Mesendoderm (in vitro differentiated cells): ENCODE measurements around the gene SLC23A3.

ENCODE experiments used
- DNase-seq: peaks from one replicate; pipeline ENCODE4 v3.0.0; 2013
- H2AK5ac ChIP-seq: 2 replicates; pipeline ENCODE4 v1.6.1; 2013; ENCODE audit warnings: low read length, inconsistent platforms
- H2BK120ac ChIP-seq: 2 replicates; pipeline ENCODE4 v1.6.1; 2013; ENCODE audit warnings: low read depth, mild to moderate bottlenecking, low read length, moderate library complexity, mixed read lengths
- H2BK15ac ChIP-seq: replicated peaks from 2 replicates; pipeline ENCODE4 v1.6.1; 2013; ENCODE audit warnings: low read depth, mild to moderate bottlenecking, moderate library complexity
- H2BK5ac ChIP-seq: 2 replicates; pipeline ENCODE4 v1.6.1; 2013; ENCODE audit warnings: low read length, inconsistent platforms
- H3K18ac ChIP-seq: 2 replicates; pipeline ENCODE4 v1.6.1; 2013; ENCODE audit warnings: mild to moderate bottlenecking, low read length, mixed read lengths
- H3K23ac ChIP-seq: one replicate; pipeline ENCODE4 v1.6.1; 2013; ENCODE audit warnings: low read length
- H3K27ac ChIP-seq: 2 replicates; pipeline ENCODE4 v1.5.1; 2013; ENCODE audit warnings: low read depth, mild to moderate bottlenecking, inconsistent platforms, low read length, moderate library complexity
- H3K27me3 ChIP-seq: 2 replicates; pipeline ENCODE4 v1.6.1; 2013; ENCODE audit warnings: low read length, control low read depth, mild to moderate bottlenecking, inconsistent platforms; ENCODE audit not compliant: insufficient read depth, poor library complexity
- H3K36me3 ChIP-seq: 2 replicates; pipeline ENCODE4 v1.6.1; 2013; ENCODE audit warnings: low read length, inconsistent platforms; ENCODE audit not compliant: control insufficient read depth, insufficient read depth
- H3K4ac ChIP-seq: one replicate; pipeline ENCODE4 v1.6.1; 2013; ENCODE audit warnings: low read depth, mild to moderate bottlenecking, low read length, moderate library complexity
- H3K4me1 ChIP-seq: 2 replicates; pipeline ENCODE4 v1.6.1; 2013; ENCODE audit warnings: low read depth, low read length, inconsistent platforms; ENCODE audit not compliant: control insufficient read depth
- H3K4me2 ChIP-seq: 2 replicates; pipeline ENCODE4 v1.6.1; 2013; ENCODE audit warnings: low read length
- H3K4me3 ChIP-seq: 2 replicates; pipeline ENCODE4 v1.5.1; 2013; ENCODE audit warnings: mild to moderate bottlenecking, low read length
- H3K56ac ChIP-seq: one replicate; pipeline ENCODE4 v1.6.1; 2013; ENCODE audit warnings: low read length
- H3K79me1 ChIP-seq: 2 replicates; pipeline ENCODE4 v1.6.1; 2013; ENCODE audit warnings: low read length, inconsistent platforms
- H3K79me2 ChIP-seq: 2 replicates; pipeline ENCODE4 v1.6.1; 2013; ENCODE audit warnings: mild to moderate bottlenecking, low read length; ENCODE audit not compliant: control insufficient read depth, insufficient read depth
- H3K9ac ChIP-seq: 2 replicates; pipeline ENCODE4 v1.6.1; 2013; ENCODE audit warnings: low read length, inconsistent platforms
- H4K5ac ChIP-seq: one replicate; pipeline ENCODE4 v1.6.1; 2013; ENCODE audit warnings: low read length
- H4K8ac ChIP-seq: one replicate; pipeline ENCODE4 v1.6.1; 2013; ENCODE audit warnings: low read depth, mild to moderate bottlenecking, control low read depth, low read length, moderate library complexity
- WGBS: extraction: QIAGEN DNeasy Blood & Tissue Kit; methylation state at CpG from one replicate; pipeline ENCODE4 v1.1.7; 2013; ENCODE audit warnings: low lambda C conversion rate, missing lambda C conversion rate; ENCODE audit not compliant: insufficient coverage; ENCODE audit errors: extremely low coverage; 5-methylcytosine and 5-hydroxymethylcytosine counted together

SLC23A3 gene

GRCh38 chr2:219140722-219141121, 29.1 kb downstream of the SLC23A3 start:
- Histone ChIP-seq H3K79me2 (no peaks in the 10 kb centered on the region), H4K8ac (no peak overlapping the region), H3K56ac (no peak overlapping the region), H3K18ac (no peak overlapping the region), H3K27me3 (no peaks in the 10 kb centered on the region), H2BK15ac (no peak overlapping the region), H2BK5ac (no peak overlapping the region), H4K5ac (no peak overlapping the region), H2AK5ac (no peak overlapping the region), H3K79me1 (no peaks in the 10 kb centered on the region), H3K9ac (no peak overlapping the region), H3K4ac (no peak overlapping the region), H3K4me2 (no peak overlapping the region), H2BK120ac (no peak overlapping the region), H3K23ac (no peak overlapping the region), H3K36me3 (no peaks in the 10 kb centered on the region), H3K4me3 (no peak overlapping the region), H3K27ac (no peak overlapping the region), H3K4me1 (no peaks in the 10 kb centered on the region)
- WGBS, result no CpG with 5 or more reads among the region's 3 CpGs
- DNase-seq, result no peak

GRCh38 chr2:219133976-219134375, 35.9 kb downstream of the SLC23A3 start:
- Histone ChIP-seq H4K5ac (no peak overlapping the region), H2AK5ac (no peak overlapping the region), H3K9ac (no peak overlapping the region), H3K79me1 (no peaks in the 10 kb centered on the region), H3K4me2 (no peak overlapping the region), H3K36me3 (no peaks in the 10 kb centered on the region), H3K27me3 (no peaks in the 10 kb centered on the region), H3K4me3 (no peak overlapping the region), H2BK15ac (no peak overlapping the region), H3K4ac (no peak overlapping the region), H3K79me2 (no peaks in the 10 kb centered on the region), H2BK120ac (no peak overlapping the region), H4K8ac (no peak overlapping the region), H2BK5ac (no peak overlapping the region), H3K23ac (no peak overlapping the region), H3K56ac (no peak overlapping the region), H3K27ac (no peak overlapping the region), H3K18ac (no peak overlapping the region), H3K4me1 (no peaks in the 10 kb centered on the region)
- DNase-seq, result peak; percentile 38
- no CpG with 5 or more reads among the region's 4 CpGs for WGBS

- Histone ChIP-seq H2BK15ac (no peak overlapping the region), H4K5ac (no peak overlapping the region), H2BK120ac (no peak overlapping the region), H3K79me1 (no peaks in the 10 kb centered on the region), H3K9ac (no peak overlapping the region), H3K18ac (no peak overlapping the region), H3K4ac (no peak overlapping the region), H2BK5ac (no peak overlapping the region), H3K4me3 (no peak overlapping the region), H3K23ac (no peak overlapping the region), H3K27me3 (no peaks in the 10 kb centered on the region), H3K4me1 (no peaks in the 10 kb centered on the region), H3K36me3 (no peaks in the 10 kb centered on the region), H3K27ac (no peak overlapping the region), H4K8ac (no peak overlapping the region), H2AK5ac (no peak overlapping the region), H3K79me2 (no peaks in the 10 kb centered on the region), H3K4me2 (no peak overlapping the region), H3K56ac (no peak overlapping the region)
- no CpG with 5 or more reads among the region's 4 CpGs for WGBS
- no peak for DNase-seq
Measured at GRCh38 chr2:219131744-219132143, 38.1 kb downstream of the SLC23A3 start.

GRCh38 chr2:219131327-219131726, 38.5 kb downstream of the SLC23A3 start:
- no peak overlapping the region for H4K5ac ChIP-seq
- no peak for DNase-seq
- no peak overlapping the region for H3K9ac ChIP-seq
- no peak overlapping the region for H3K4me2 ChIP-seq
- no peaks in the 10 kb centered on the region for H3K27me3 ChIP-seq
- H3K4me3 ChIP-seq, result no peak overlapping the region
- H3K79me2 ChIP-seq, result no peaks in the 10 kb centered on the region
- no peak overlapping the region for H3K4ac ChIP-seq
- H2AK5ac ChIP-seq, result no peak overlapping the region
- H2BK15ac ChIP-seq, result no peak overlapping the region
- H2BK120ac ChIP-seq, result no peak overlapping the region
- H3K56ac ChIP-seq, result no peak overlapping the region
- no peaks in the 10 kb centered on the region for H3K79me1 ChIP-seq
- H3K18ac ChIP-seq, result no peak overlapping the region
- no peak overlapping the region for H3K23ac ChIP-seq
- WGBS, result no CpG with 5 or more reads among the region's 3 CpGs
- H3K27ac ChIP-seq, result no peak overlapping the region
- no peaks in the 10 kb centered on the region for H3K36me3 ChIP-seq
- no peak overlapping the region for H2BK5ac ChIP-seq
- no peaks in the 10 kb centered on the region for H3K4me1 ChIP-seq
- H4K8ac ChIP-seq, result no peak overlapping the region

GRCh38 chr2:219129589-219129988, 40.2 kb downstream of the SLC23A3 start:
- WGBS, result no CpG with 5 or more reads among the region's 16 CpGs
- Histone ChIP-seq H3K4ac (no peak overlapping the region), H3K4me1 (no peaks in the 10 kb centered on the region)

GRCh38 chr2:219128396-219128795, 41.4 kb downstream of the SLC23A3 start:
- Histone ChIP-seq H3K36me3 (no peaks in the 10 kb centered on the region), H4K5ac (no peak overlapping the region), H3K4ac (no peak overlapping the region), H3K79me1 (no peaks in the 10 kb centered on the region), H3K4me2 (no peak overlapping the region), H3K56ac (no peak overlapping the region), H3K18ac (no peak overlapping the region), H4K8ac (no peak overlapping the region), H3K27me3 (no peaks in the 10 kb centered on the region), H3K23ac (no peak overlapping the region), H3K4me3 (no peak overlapping the region), H2BK15ac (no peak overlapping the region), H3K27ac (peak overlapping the region; percentile 50), H3K4me1 (no peaks in the 10 kb centered on the region), H2BK120ac (no peak overlapping the region), H3K79me2 (no peaks in the 10 kb centered on the region), H3K9ac (no peak overlapping the region), H2BK5ac (no peak overlapping the region), H2AK5ac (no peak overlapping the region)
- no CpG with 5 or more reads among the region's 7 CpGs for WGBS
- peak; percentile 32 for DNase-seq

More at GRCh38 chr2:219129589-219129988, 40.2 kb downstream of the SLC23A3 start:
- no peak overlapping the region for H2AK5ac ChIP-seq
- no peak overlapping the region for H3K4me2 ChIP-seq
- no peak overlapping the region for H3K27ac ChIP-seq
- H3K56ac ChIP-seq, result no peak overlapping the region
- no peaks in the 10 kb centered on the region for H3K36me3 ChIP-seq
- H3K79me1 ChIP-seq, result no peaks in the 10 kb centered on the region
- no peaks in the 10 kb centered on the region for H3K27me3 ChIP-seq
- no peak overlapping the region for H3K9ac ChIP-seq
- no peak overlapping the region for H2BK15ac ChIP-seq
- no peak overlapping the region for H3K18ac ChIP-seq
- H3K4me3 ChIP-seq, result no peak overlapping the region
- no peak overlapping the region for H2BK120ac ChIP-seq
- H4K5ac ChIP-seq, result no peak overlapping the region
- no peak overlapping the region for H4K8ac ChIP-seq
- no peak overlapping the region for H2BK5ac ChIP-seq
- no peaks in the 10 kb centered on the region for H3K79me2 ChIP-seq
- H3K23ac ChIP-seq, result no peak overlapping the region
- DNase-seq, result no peak
